ENCODE results near the gene FREM1.

The FREM1 gene

DNA sequence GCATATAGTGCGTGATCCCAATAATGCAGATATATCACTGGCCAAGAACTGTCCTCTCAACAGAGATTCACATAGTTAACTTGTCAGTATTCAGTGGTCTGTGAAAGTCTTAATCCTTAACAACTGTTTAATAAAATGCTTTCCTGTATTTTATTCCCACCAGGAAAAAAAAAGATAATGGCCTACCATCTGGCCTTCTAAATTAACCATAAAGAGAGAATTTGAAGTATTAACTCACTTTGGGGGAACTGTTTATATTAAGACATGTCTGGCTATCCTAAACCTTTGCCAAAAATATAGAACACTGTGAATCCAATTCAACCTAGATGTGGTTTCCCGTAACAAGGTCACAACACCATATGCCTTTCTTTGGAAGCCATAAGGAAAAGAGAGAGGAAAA is 818 bp upstream of the FREM1 start:
- TF ChIP-seq YY1 (IDR thresholded peaks at IDR 0.05; ENCODE audit: insufficient read depth, insufficient read length) (no peak), ZNF274 (IDR thresholded peaks at IDR 0.05; ENCODE audit: low read depth, low read length) (no peak)
- no peak for DNase-seq (ENCODE audit: low read depth, low spot score)
- H3K9me3 ChIP-seq (ENCODE audit: insufficient read depth, low read length): no peaks in the 10 kb centered on the region
- no peaks in the 10 kb centered on the region for H3K36me3 ChIP-seq (ENCODE audit: insufficient read depth, insufficient read length, low read length)
- peaks cover 7% of the 10 kb centered on the region for H3K4me1 ChIP-seq (ENCODE audit: insufficient read depth, insufficient read length)
- H3K27me3 ChIP-seq (ENCODE audit: insufficient read depth, insufficient read length): no peaks in the 10 kb centered on the region
- H3K4me3 ChIP-seq (ENCODE audit: insufficient read length, low read depth): no peak overlapping the region
- no peak overlapping the region for H3K9ac ChIP-seq (ENCODE audit: insufficient read length, low read depth)

DNA sequence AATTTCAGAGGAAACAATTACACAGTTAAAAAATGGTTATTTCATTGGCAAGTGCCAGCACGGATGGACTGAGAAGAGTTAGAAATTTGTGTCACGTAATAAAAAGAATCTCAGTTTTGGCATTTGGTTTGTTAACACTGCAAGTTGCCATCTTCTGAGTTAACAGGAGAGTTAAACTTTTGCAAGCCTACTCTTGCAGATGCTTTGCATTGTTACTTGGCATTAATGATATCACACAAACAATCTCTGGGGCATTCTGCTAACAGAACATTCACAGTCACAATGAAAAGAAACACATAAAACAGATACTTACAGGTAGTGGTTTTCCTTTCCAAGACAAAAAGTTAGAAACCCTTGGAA is 647 bp downstream of the FREM1 start:
- Histone ChIP-seq H3K27me3 (ENCODE audit: insufficient read depth, insufficient read length) (no peaks in the 10 kb centered on the region), H3K9me3 (ENCODE audit: insufficient read depth, low read length) (no peaks in the 10 kb centered on the region), H3K36me3 (ENCODE audit: insufficient read depth, insufficient read length, low read length) (no peaks in the 10 kb centered on the region), H3K4me1 (ENCODE audit: insufficient read depth, insufficient read length) (peaks cover 7% of the 10 kb centered on the region), H3K4me3 (ENCODE audit: insufficient read length, low read depth) (peak overlapping the region; percentile 24), H3K9ac (ENCODE audit: insufficient read length, low read depth) (peak overlapping the region; percentile 46)
- TF ChIP-seq YY1 (IDR thresholded peaks at IDR 0.05; ENCODE audit: insufficient read depth, insufficient read length) (no peak), SUZ12 (IDR thresholded peaks at IDR 0.05; ENCODE audit: extremely low read depth, insufficient read depth, insufficient read length) (no peak), ZNF274 (IDR thresholded peaks at IDR 0.05; ENCODE audit: low read depth, low read length) (no peak)
- DNase-seq (ENCODE audit: low read depth, low spot score): no peak

- TF ChIP-seq SUZ12 (IDR thresholded peaks at IDR 0.05; ENCODE audit: extremely low read depth, insufficient read depth, insufficient read length) (no peak), YY1 (IDR thresholded peaks at IDR 0.05; ENCODE audit: insufficient read depth, insufficient read length) (no peak), ZNF274 (IDR thresholded peaks at IDR 0.05; ENCODE audit: low read depth, low read length) (no peak)
- Histone ChIP-seq H3K4me3 (ENCODE audit: insufficient read length, low read depth) (no peak overlapping the region), H3K4me1 (ENCODE audit: insufficient read depth, insufficient read length) (peaks cover 7% of the 10 kb centered on the region), H3K36me3 (ENCODE audit: insufficient read depth, insufficient read length, low read length) (no peaks in the 10 kb centered on the region), H3K9me3 (ENCODE audit: insufficient read depth, low read length) (no peaks in the 10 kb centered on the region), H3K27me3 (ENCODE audit: insufficient read depth, insufficient read length) (no peaks in the 10 kb centered on the region), H3K9ac (ENCODE audit: insufficient read length, low read depth) (peak overlapping the region; percentile 46)
- DNase-seq (ENCODE audit: low read depth, low spot score): no peak
These were observed 1.0 kb downstream of the FREM1 start for GRCh38 chr9:14909181-14909580.

- DNase-seq (ENCODE audit: low read depth, low spot score): no peak
- H3K27me3 ChIP-seq (ENCODE audit: insufficient read depth, insufficient read length): no peaks in the 10 kb centered on the region
- H3K4me3 ChIP-seq (ENCODE audit: insufficient read length, low read depth): no peak overlapping the region
- H3K9me3 ChIP-seq (ENCODE audit: insufficient read depth, low read length): no peaks in the 10 kb centered on the region
- H3K4me1 ChIP-seq (ENCODE audit: insufficient read depth, insufficient read length): peaks cover 7% of the 10 kb centered on the region
- H3K36me3 ChIP-seq (ENCODE audit: insufficient read depth, insufficient read length, low read length): no peaks in the 10 kb centered on the region
- H3K9ac ChIP-seq (ENCODE audit: insufficient read length, low read depth): no peak overlapping the region
- TF ChIP-seq SUZ12 (IDR thresholded peaks at IDR 0.05; ENCODE audit: extremely low read depth, insufficient read depth, insufficient read length) (no peak), YY1 (IDR thresholded peaks at IDR 0.05; ENCODE audit: insufficient read depth, insufficient read length) (no peak), ZNF274 (IDR thresholded peaks at IDR 0.05; ENCODE audit: low read depth, low read length) (no peak)
These were observed 1.7 kb downstream of the FREM1 start for GRCh38 chr9:14908295-14909180.

DNA sequence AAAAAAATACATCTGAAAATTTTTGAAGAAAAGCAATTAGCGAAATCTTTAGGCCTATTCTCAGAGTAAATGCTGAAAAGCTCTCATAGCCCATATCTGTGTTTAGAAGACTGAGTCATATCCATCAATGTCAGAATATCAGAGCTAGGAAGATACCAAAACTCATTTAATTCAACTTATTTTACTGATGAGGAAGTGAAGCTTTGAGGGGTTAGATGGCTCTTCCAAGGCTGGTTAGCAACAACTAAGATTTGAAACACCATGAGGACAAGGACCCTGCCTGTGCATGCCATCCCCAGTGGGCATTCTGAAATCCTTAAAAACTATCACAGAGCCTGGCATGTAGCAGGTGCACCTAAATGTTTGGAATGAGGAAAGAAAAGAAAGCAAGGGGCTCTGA is 2.5 kb downstream of the FREM1 start:
- Histone ChIP-seq H3K27me3 (ENCODE audit: insufficient read depth, insufficient read length) (no peaks in the 10 kb centered on the region), H3K4me3 (ENCODE audit: insufficient read length, low read depth) (no peak overlapping the region), H3K36me3 (ENCODE audit: insufficient read depth, insufficient read length, low read length) (no peaks in the 10 kb centered on the region), H3K9ac (ENCODE audit: insufficient read length, low read depth) (no peak overlapping the region), H3K9me3 (ENCODE audit: insufficient read depth, low read length) (no peaks in the 10 kb centered on the region), H3K4me1 (ENCODE audit: insufficient read depth, insufficient read length) (peaks cover 7% of the 10 kb centered on the region)
- TF ChIP-seq ZNF274 (IDR thresholded peaks at IDR 0.05; ENCODE audit: low read depth, low read length): no peak
- no peak for TF ChIP-seq SUZ12 (IDR thresholded peaks at IDR 0.05; ENCODE audit: extremely low read depth, insufficient read depth, insufficient read length)
- TF ChIP-seq YY1 (IDR thresholded peaks at IDR 0.05; ENCODE audit: insufficient read depth, insufficient read length): no peak
- DNase-seq (ENCODE audit: low read depth, low spot score): no peak

GRCh38 chr9:14907360-14907685 is 2.9 kb downstream of the FREM1 start:
- peak; percentile 28 for DNase-seq (ENCODE audit: low read depth, low spot score)
- H3K9me3 ChIP-seq (ENCODE audit: insufficient read depth, low read length): no peaks in the 10 kb centered on the region
- H3K27me3 ChIP-seq (ENCODE audit: insufficient read depth, insufficient read length): no peaks in the 10 kb centered on the region
- peaks cover 7% of the 10 kb centered on the region for H3K4me1 ChIP-seq (ENCODE audit: insufficient read depth, insufficient read length)
- no peak overlapping the region for H3K9ac ChIP-seq (ENCODE audit: insufficient read length, low read depth)
- H3K4me3 ChIP-seq (ENCODE audit: insufficient read length, low read depth): no peak overlapping the region
- no peaks in the 10 kb centered on the region for H3K36me3 ChIP-seq (ENCODE audit: insufficient read depth, insufficient read length, low read length)
- TF ChIP-seq SUZ12 (IDR thresholded peaks at IDR 0.05; ENCODE audit: extremely low read depth, insufficient read depth, insufficient read length) (no peak), ZNF274 (IDR thresholded peaks at IDR 0.05; ENCODE audit: low read depth, low read length) (no peak), YY1 (IDR thresholded peaks at IDR 0.05; ENCODE audit: insufficient read depth, insufficient read length) (no peak)

- no peaks in the 10 kb centered on the region for H3K27me3 ChIP-seq (ENCODE audit: insufficient read depth, insufficient read length)
- TF ChIP-seq SUZ12 (IDR thresholded peaks at IDR 0.05; ENCODE audit: extremely low read depth, insufficient read depth, insufficient read length) (no peak), ZNF274 (IDR thresholded peaks at IDR 0.05; ENCODE audit: low read depth, low read length) (no peak), YY1 (IDR thresholded peaks at IDR 0.05; ENCODE audit: insufficient read depth, insufficient read length) (no peak)
- H3K36me3 ChIP-seq (ENCODE audit: insufficient read depth, insufficient read length, low read length): no peaks in the 10 kb centered on the region
- no peak for DNase-seq (ENCODE audit: low read depth, low spot score)
- no peak overlapping the region for H3K4me3 ChIP-seq (ENCODE audit: insufficient read length, low read depth)
- H3K4me1 ChIP-seq (ENCODE audit: insufficient read depth, insufficient read length): peaks cover 7% of the 10 kb centered on the region
- no peaks in the 10 kb centered on the region for H3K9me3 ChIP-seq (ENCODE audit: insufficient read depth, low read length)
- no peak overlapping the region for H3K9ac ChIP-seq (ENCODE audit: insufficient read length, low read depth)
These were observed 3.4 kb downstream of the FREM1 start for GRCh38 chr9:14906644-14907359.

Measured in NT2/D1 (cell line).